ENCODE data around the gene MAP9. TPM values are rescaled to one million over a fixed set of nuclear protein-coding genes. Genes with fewer than 3 reads are reported as not detected.
"Not testable (repeated sequence)": the region's sequence is repeated elsewhere in the genome, so short reads cannot be mapped to it uniquely, and the experiment has no call there.

The MAP9 gene
- total RNA-seq, result 5.3 TPM
- long read RNA-seq, full-length matches to known transcripts, result 4 of 9 reads
- long read RNA-seq, partial matches to known transcripts, result 4 of 9 reads
- long read RNA-seq, other reads (novel, unspliced or antisense), result 1 of 9 reads

DNA sequence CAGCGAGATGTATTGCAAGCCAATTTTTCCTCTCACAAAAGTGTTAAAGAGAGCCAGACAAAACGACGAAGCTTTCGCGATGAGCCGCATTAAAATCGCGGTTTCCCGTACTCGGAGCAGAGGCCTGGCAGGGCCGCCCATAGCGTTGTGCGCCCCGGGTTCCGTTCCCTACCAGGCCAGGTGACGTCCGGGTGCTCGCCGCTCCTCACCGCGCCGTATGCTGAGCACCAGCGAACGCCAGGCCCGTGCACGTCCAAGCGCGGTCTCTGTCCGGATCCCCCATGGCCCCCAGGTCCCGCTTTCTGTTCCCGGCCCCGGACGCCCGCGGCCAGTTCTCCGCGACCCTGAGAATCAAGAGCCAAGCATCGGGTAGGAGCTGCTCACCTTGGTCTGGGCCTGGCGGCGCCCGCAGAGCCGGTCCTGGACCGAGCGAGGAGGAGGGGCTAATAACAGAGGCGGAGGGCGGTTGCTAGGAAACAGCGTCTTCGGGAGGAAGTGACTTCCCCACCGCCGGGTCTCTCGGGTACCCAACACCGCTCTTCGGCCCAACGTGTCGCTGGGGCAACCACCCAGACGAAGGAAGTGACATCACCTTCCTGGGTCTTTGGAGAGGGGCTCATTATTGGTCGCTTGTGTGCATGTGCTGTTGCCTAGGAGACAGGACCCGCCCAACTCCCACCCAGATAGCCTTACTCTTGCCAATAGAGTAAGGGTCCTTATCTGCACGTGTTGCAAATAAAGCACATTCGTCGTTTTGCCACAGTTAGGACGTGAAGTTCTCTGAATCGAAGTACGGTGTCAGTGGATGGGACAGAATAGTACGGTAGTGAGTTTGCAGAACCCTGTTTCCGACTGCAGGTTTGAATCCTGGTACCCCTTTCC, at the start of gene MAP9:
MAP9 (minus strand) TSS at position 579 of the 882 bp plus-strand sequence. CDS start 1,115 bp downstream, outside the sequence.
- ATAC-seq (ENCODE audit: poor library complexity) (peak; percentile 99), DNase-seq (peak; percentile 91)
- intact Hi-C loops (cut with DNase I), result no loop called here

DNA sequence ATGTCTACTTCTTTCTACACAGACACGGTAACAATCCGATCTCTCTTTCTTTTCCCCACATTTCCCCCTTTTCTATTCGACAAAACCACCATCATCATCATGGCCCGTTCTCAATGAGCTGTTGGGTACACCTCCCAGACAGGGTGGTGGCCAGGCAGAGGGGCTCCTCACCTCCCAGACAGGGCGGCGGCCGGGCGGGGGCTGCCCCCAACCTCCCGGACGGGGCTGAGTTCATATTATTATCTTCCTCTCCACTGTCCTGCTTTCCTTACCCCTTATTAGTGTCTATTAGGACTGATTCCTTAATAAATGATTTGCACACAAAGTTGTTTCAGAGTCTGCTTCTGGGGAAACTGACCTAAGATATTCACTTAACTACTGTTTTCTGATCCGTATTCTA, 48.0 kb upstream of the MAP9 start:
- DNase-seq; ATAC-seq (ENCODE audit: poor library complexity); intact Hi-C loops (cut with DNase I): not testable (repeated sequence)

DNA sequence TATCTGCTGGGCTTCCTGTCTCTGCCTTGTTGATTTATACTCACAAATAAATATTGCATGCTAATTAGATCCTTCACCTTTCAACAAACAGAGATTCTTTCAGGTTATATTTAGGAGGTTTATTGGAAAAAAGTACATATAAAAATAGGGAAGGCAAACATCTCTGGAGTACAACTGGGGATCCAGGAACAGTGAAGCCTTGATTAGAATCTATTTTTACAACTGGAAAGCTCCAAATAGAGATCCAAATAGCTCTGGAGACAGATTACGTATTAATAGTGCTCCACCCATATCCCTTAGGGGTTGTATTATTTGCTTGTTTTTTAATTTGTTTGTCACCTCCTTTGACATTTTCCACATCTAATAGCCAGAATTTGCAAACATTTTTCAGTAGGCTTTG, 46.9 kb upstream of the MAP9 start:
- ATAC-seq (ENCODE audit: poor library complexity) (peak; percentile 55), DNase-seq (no peak)
- intact Hi-C loops (cut with DNase I), result no loop called here

DNA sequence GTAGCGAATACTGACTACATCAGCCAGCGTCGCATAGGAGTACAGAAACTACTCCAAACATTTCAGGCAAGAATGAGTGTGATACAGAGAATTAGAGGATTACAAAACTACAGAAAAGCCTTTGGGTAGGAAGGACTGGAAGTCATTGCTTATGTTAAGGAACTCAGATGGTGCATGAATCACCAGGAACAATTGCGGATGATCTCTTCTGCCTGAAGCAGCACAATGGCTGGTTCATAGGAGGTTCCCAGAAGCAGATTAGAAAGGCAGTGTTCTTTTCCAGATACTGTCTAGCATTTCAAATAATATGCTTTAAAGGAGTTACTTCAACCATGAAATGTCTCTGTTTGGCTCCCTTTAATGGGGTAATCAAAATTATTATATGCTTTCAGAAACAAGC, 42.5 kb upstream of the MAP9 start:
- ATAC-seq (ENCODE audit: poor library complexity) (no peak), DNase-seq (no peak)
- intact Hi-C loops (cut with DNase I), result no loop called here

DNA sequence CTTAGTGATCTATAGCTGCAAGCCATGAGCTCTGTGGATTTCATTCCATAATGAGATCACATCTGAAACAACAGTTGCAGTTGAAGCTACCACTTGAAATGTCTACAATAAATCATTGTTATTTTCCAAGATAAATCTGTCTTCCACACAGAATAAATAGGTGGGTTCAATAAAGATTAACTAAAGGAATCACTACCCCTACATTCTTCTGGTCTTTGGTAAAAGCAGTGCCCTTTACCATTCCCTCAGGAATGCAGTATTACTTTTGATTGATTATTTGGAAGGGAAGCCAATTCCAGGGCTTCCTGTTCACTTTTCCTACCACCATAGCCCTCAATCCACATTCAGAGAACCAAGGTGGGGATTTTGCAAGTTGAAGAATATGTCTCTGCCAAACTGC, 38.9 kb upstream of the MAP9 start:
- ATAC-seq (ENCODE audit: poor library complexity), result no peak
- intact Hi-C loops (cut with DNase I), result no loop called here
- no peak for DNase-seq

DNA sequence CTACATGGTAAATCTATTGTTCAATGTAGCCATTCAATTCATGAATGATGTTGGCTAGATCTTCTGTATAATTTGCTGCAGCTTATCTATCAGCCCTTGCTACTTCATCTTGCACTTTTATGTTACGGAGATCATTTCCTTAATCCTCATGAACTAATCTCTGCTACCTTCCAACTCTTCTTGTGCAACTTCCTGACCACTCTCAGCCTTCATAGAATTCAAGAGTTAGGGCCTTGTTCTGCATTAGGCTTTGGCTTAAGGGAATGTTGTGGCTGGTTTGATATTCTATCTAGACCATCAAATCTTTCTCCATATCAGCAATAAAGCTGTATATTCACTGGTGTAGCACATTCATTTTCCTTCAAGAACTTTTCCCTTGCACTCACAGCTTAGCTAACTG, 36.7 kb upstream of the MAP9 start:
- intact Hi-C loops (cut with DNase I), result no loop called here
- DNase-seq, result no peak
- no peak for ATAC-seq (ENCODE audit: poor library complexity)

DNA sequence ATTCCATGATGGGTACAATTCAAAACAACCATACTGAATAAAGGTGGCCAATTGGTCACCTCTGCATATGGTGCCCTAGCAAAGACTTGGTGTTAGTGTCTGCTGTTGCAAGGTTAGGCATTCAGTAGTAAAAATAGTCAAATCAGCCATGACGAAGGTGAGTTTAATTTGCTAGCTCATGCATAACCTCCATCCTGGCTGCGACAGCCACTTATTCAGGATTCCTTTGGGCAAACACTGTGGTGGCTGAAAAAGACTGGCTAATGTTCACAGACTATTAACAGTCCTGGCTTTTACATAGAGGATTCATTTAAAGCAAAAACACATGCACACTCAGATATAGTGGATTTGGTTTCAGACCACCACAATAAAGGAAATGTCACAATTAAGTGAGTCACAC, 34.8 kb upstream of the MAP9 start:
- DNase-seq (no peak), ATAC-seq (ENCODE audit: poor library complexity) (no peak)
- intact Hi-C loops (cut with DNase I), result no loop called here

DNA sequence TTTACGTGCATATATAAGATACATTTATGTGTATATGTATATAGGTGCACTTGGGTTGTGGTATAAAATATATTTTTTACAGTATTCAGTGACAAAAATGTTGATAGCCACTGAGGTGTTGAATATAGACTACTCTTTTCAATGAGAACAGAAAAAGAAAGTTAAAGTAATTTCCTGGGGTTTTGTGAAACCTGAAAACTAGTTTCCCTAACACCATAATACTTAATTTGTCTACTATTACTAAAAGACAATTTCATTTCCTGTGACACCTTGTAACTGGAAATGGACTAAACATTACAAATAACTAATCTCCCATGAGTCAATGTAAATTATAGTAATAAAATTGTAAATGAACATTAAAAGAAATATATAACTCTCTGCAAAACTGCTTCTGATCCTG, 32.0 kb upstream of the MAP9 start:
- DNase-seq, result no peak
- no peak for ATAC-seq (ENCODE audit: poor library complexity)
- intact Hi-C loops (cut with DNase I), result loop anchor here (10.0 kb wide), 2 partner anchors 376 to 546 kb away; partner anchors contain the start of gene CTSO

DNA sequence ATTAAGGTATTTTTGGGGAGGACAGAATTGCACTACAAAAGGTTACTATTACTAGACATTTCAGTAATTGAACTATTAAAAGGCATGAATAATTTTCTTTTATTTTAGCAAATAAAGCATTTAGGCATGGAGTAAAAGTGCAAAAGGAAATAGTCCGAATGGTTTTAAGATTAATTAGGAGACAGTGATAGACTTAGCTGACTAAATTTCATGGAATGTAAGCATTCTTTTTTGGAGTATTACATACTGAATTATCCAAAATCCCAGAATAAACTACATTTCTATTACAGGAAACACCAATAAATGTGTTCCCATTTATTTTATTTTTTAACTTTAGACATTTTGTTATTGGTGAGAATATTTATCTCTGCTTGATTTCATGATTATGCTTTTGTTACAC, 30.7 kb upstream of the MAP9 start:
- DNase-seq, result no peak
- no peak for ATAC-seq (ENCODE audit: poor library complexity)
- intact Hi-C loops (cut with DNase I), result loop anchor here (10.0 kb wide), 2 partner anchors 377 to 547 kb away; partner anchors contain the start of gene CTSO

DNA sequence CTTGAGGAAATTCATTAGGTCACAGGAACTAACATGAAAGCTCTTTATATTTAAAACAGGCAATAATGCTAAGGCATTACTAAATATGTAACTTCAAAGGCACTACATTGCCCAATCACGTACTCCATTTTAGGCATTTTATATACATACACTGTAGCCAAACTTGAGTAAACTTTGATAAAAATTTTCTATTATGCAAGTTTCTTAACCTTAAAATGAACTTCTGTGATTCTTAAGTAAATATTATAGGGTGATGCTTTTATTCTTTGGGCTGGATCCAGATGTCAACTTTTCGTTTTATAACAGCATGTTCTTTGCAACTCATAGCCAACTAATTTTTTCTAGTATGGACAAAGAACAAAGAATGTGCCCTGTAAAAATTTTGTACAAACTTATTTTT, 28.3 kb upstream of the MAP9 start:
- intact Hi-C loops (cut with DNase I), result loop anchor here (10.0 kb wide), 2 partner anchors 380 to 550 kb away; partner anchors contain the start of gene CTSO

DNA sequence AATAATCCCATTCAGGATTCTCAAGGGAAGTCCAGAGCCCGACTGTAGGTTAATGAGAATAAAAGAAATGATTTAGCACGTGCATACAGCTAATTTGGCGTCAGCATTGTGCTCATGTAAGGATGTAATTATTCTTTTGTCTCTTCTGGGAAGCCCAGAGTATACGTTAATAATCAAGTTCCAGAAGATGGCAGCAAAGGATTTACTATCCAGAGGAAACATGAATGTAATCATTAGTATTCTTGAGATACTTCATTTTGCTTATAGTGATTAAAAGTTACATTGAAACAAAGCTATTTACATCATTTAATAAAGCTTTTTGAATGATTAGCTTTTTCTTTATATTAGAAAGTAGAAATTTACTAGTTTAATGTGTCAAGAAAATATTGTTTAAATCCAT, 27.1 kb upstream of the MAP9 start:
- peak; percentile 84 for ATAC-seq (ENCODE audit: poor library complexity)

More for the DNA sequence above, 28.3 kb upstream of the MAP9 start:
- ATAC-seq (ENCODE audit: poor library complexity) (no peak), DNase-seq (no peak)

DNA sequence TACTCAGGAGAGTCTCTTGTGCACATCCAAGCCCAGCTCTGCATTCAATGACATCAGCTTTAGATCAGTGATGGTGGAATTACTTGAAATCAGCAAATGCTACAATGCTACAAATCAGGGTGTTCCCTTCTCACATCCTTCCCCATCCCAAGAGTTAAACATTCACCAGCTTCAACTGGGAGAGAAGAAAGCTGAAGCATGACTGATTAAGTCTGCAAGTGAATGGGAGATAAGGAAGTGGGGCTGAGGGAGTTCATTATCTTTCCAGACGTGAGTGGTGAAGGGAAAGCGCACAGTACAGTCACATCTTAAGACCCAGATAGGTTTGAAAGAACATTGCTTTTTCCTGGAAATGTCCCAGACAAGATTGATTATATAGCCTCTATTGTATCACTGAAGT, 26.2 kb upstream of the MAP9 start:
- ATAC-seq (ENCODE audit: poor library complexity) (no peak), DNase-seq (no peak)
- intact Hi-C loops (cut with DNase I), result loop anchor here (10.0 kb wide), 2 partner anchors 382 to 552 kb away; partner anchors contain the start of gene CTSO

More for the DNA sequence above, 27.1 kb upstream of the MAP9 start:
- DNase-seq, result no peak
- intact Hi-C loops (cut with DNase I), result loop anchor here (10.0 kb wide), 2 partner anchors 381 to 551 kb away; partner anchors contain the start of gene CTSO

DNA sequence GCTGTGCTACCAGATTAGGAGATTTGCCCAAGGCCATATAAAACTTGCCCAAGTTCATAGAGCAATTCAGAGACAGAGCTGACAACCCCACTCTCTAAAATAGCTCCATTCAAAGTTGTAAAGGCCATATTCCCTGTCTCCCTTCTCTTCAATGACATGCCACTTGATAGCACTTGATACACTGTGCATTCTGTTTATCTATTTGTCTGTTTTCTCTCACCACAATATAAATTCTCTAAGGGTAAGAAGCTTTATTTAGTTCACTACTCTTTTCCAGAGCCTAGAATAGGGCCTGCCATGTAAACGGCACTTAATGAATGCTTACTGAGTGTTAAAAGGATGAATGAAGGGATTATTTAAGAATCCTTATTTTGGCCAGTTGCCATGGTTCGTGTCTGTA, 24.1 kb upstream of the MAP9 start:
- peak; percentile 63 for ATAC-seq (ENCODE audit: poor library complexity)
- intact Hi-C loops (cut with DNase I), result loop anchor here (10.0 kb wide), 2 partner anchors 384 to 554 kb away; partner anchors contain the start of gene CTSO
- no peak for DNase-seq

DNA sequence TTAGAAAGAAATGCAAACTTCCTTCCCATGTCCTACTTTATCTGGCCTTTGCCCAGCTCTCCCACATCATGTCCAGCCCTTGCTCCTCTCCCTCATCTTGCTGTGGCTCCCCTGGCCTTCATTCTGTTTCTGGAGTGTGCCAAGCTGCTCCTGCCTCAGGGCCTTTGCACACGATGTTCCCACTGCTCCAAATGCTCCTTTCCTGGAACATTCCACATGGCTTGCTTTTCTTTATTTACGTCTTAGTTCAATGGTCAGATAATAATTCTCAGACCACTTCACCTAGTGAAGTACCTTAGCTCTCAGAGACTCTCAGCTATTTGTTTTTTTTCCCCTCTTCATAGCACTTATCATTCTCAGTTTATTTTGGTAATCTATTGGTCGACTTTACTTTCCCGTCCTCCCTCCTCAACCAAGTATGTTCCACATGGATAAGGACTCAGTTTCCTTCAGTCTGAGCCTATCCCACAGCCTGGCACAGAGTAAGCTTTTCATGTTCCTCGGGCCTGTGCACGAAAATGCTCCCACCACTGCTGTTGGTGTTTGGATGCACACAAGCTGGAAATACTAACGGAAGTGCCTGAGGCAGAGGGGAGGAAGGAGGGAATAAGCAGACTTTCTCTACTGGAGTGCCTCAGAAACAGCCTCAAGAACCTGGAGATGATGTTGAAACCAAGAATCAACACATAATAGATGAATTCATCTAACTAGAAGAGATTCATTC, 23.4 kb upstream of the MAP9 start:
- DNase-seq (no peak), ATAC-seq (ENCODE audit: poor library complexity) (no peak)
- intact Hi-C loops (cut with DNase I), result loop anchor here (10.0 kb wide), 2 partner anchors 385 to 555 kb away; partner anchors contain the start of gene CTSO

DNA sequence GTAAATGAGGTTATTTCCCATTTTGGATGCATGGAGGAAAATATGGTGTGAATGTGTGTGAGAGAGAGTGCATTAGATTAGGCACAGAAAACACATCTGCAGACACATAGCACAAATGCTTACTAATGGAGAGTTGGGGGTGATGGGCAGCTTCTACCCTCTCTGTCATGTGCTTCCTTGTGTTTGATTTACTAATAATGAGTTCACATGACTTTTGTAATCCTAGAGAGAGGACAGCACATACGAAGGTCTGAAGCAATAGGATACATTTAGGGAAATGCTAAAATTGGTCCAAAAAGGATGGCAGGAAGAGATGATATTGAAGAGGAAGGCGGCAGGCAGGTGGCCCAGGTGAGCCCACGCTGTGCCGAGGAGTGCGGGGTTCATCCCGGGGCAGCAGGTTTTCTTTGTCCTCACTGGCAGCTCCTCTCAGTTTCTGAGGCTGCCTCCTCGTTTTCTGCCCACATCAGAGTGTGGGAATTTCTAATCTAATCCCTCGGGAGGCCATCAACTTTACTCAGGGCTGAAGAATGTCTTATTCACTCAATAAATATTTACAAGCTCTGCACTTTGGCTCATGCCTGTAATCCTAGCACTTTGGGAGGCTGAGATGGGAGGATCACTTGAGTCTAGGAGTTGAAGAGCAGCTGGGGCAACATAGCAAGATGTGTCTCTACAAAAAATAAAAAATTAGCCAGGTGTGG, 15.9 kb upstream of the MAP9 start:
- DNase-seq, result no peak
- no peak for ATAC-seq (ENCODE audit: poor library complexity)
- intact Hi-C loops (cut with DNase I), result no loop called here

DNA sequence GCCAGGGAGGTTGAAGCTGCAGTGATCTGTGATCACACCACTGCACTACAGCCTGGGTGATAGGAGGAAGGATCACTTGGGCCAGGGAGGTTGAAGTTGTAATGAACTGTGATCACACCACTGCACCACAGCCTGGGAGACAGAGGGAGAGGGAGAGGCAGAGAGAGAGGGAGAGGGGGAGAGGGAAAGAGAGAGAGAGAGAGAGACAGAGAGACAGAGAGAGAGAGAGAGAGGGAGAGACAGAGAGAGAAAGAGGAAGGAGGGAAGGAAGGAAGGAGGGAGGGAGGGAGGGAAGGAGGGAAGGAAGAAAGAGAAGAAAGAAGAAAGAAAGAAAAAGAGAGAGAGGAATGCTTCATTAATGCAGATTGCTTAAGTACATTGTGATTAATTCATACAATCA, 15.2 kb upstream of the MAP9 start:
- no peak for ATAC-seq (ENCODE audit: poor library complexity)

DNA sequence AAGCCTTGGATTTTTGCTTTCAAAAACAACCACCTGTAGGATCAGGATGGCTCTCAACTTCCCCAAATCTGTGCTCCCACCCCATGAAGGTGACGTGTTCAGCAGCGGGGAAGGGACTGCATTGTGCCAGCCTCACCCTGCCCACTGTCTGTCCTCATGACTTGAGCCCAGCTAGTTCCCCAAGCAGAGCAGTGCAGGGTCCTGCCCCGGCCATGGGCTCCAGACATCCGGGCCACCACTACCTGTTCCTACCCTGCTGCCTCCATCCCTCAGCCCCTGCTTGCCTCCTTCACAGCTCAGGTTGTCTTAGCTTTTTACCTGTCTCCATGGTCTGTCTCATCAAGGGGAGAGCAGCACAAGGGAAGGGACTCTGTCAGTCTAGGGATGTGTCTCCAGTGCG, 11.4 kb upstream of the MAP9 start:
- DNase-seq (no peak), ATAC-seq (ENCODE audit: poor library complexity) (no peak)
- intact Hi-C loops (cut with DNase I), result no loop called here

More for the DNA sequence above, 15.2 kb upstream of the MAP9 start:
- intact Hi-C loops (cut with DNase I), result no loop called here
- DNase-seq, result no peak

DNA sequence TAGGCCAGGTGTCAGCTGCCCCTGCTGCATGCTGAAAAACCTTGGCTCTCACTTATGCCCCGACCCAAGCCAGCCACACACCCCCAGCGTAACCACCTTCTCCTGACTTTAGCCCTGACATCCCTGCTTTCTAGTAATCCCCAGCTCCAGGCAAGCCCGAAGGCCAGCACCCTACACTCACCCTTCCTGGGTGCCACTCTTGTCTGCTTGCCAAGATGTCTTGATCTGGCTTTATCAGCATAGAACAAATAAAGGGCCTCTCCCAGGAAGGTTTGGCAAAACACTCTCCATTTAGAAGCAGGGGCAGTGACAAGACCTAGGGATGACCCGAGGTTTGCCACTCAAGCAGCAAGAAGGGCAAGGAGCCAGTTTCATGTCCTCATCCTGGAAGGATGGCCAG, 6.8 kb upstream of the MAP9 start:
- ATAC-seq (ENCODE audit: poor library complexity) (no peak), DNase-seq (no peak)
- intact Hi-C loops (cut with DNase I), result no loop called here

DNA sequence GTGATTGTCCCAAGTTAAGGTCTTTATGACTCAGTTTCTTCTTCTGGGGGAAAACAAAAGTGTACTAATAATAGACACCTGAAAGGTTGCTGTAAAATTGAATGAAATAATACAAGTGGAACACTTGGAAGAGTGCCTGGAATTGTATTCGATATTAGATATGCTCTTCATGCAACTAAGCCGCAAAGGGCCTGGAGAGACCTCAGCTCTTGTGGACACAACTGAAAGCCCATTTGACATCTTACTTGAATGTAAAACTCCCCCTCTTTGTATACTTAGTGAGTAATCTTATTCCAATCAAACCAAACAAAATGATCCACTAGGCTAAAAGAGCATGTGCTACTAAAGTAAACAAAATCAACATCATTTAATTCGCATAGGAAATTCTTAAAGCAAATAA, 511 bp upstream of the MAP9 start:
- DNase-seq, result no peak
- intact Hi-C loops (cut with DNase I), result no loop called here
- no peak for ATAC-seq (ENCODE audit: poor library complexity)
